Ishikawa (cell line): ENCODE data around the gene CELSR1.

Source experiments
- CEBPB ChIP-seq: IDR thresholded peaks from 2 replicates; pipeline ENCODE4 v1.6.1; 2012
- CREB1 ChIP-seq: IDR thresholded peaks from 2 replicates; pipeline ENCODE4 v1.6.1; 2012; ENCODE audit warnings: low read depth
- EGR1 ChIP-seq: IDR thresholded peaks from 2 replicates; pipeline ENCODE4 v1.6.1; 2012
- EP300 ChIP-seq: IDR thresholded peaks from 2 replicates; pipeline ENCODE4 v1.6.1; 2012; ENCODE audit warnings: borderline replicate concordance
- FOXM1 ChIP-seq: IDR thresholded peaks from 2 replicates; pipeline ENCODE4 v1.6.1; 2012; ENCODE audit warnings: low read depth, borderline replicate concordance
- MAX ChIP-seq: IDR thresholded peaks from 2 replicates; pipeline ENCODE4 v1.6.1; 2012
- NFIC ChIP-seq: IDR thresholded peaks from 2 replicates; pipeline ENCODE4 v1.6.1; 2012
- RAD21 ChIP-seq: IDR thresholded peaks from 2 replicates; pipeline ENCODE4 v1.6.1; 2012; ENCODE audit warnings: low read depth
- REST ChIP-seq: IDR thresholded peaks from 2 replicates; pipeline ENCODE4 v1.6.1; 2012; ENCODE audit warnings: low read depth, mild to moderate bottlenecking
- TAF1 ChIP-seq: IDR thresholded peaks from 2 replicates; pipeline ENCODE4 v1.6.1; 2012; ENCODE audit warnings: low read depth, mild to moderate bottlenecking
- TCF12 ChIP-seq: IDR thresholded peaks from 2 replicates; pipeline ENCODE4 v1.6.1; 2012; ENCODE audit warnings: low read depth
- TEAD4 ChIP-seq: IDR thresholded peaks from 2 replicates; pipeline ENCODE4 v1.6.1; 2012
- USF1 ChIP-seq: IDR thresholded peaks from 2 replicates; pipeline ENCODE4 v1.6.1; 2012
- YY1 ChIP-seq: IDR thresholded peaks from 2 replicates; pipeline ENCODE4 v1.6.1; 2012; ENCODE audit warnings: low read depth
- ZBTB7A ChIP-seq: IDR thresholded peaks from 2 replicates; pipeline ENCODE4 v1.6.1; 2012; ENCODE audit warnings: low read depth

CELSR1 gene

GRCh38 chr22:46354176-46354992 lies 183.0 kb downstream of the CELSR1 start:
- TF ChIP-seq TAF1 (no peak), ZBTB7A (no peak), YY1 (no peak), CREB1 (no peak), CEBPB (no peak), MAX (no peak), EP300 (no peak), EGR1 (no peak), USF1 (no peak), REST (no peak), RAD21 (no peak), FOXM1 (no peak), TEAD4 (no peak), NFIC (no peak), TCF12 (no peak)

- TF ChIP-seq MAX = no peak
These were observed 183.8 kb downstream of the CELSR1 start for GRCh38 chr22:46353483-46354105.

GRCh38 chr22:46352691-46353386 lies 184.6 kb downstream of the CELSR1 start:
- TF ChIP-seq TEAD4 = peak; percentile 81
- no peak for TF ChIP-seq ZBTB7A
- TF ChIP-seq RAD21 = peak; percentile 25; the same call in 1 of the 2 replicates
- peak; percentile 90 for TF ChIP-seq USF1
- peak; percentile 95 for TF ChIP-seq MAX
- TF ChIP-seq FOXM1 = no peak
- TF ChIP-seq NFIC = peak; percentile 54
- no peak for TF ChIP-seq CREB1
- peak; percentile 22; the same call in 1 of the 2 replicates for TF ChIP-seq TAF1
- peak; percentile 83 for TF ChIP-seq TCF12
- peak; percentile 66; the same call in 1 of the 2 replicates for TF ChIP-seq EP300
- TF ChIP-seq YY1 = 0 out of 2 replicates have a peak, but pooled peaks have one; percentile 4

- TF ChIP-seq RAD21 = no peak
- TF ChIP-seq REST = no peak
- TF ChIP-seq FOXM1 = no peak
- TF ChIP-seq EP300 = no peak
- no peak for TF ChIP-seq YY1
- TF ChIP-seq ZBTB7A = no peak
- no peak for TF ChIP-seq TEAD4
- no peak for TF ChIP-seq TCF12
- TF ChIP-seq NFIC = no peak
- no peak for TF ChIP-seq MAX
- TF ChIP-seq TAF1 = no peak
- no peak for TF ChIP-seq CREB1
- no peak for TF ChIP-seq CEBPB
- TF ChIP-seq EGR1 = no peak
- TF ChIP-seq USF1 = no peak
These were observed 185.1 kb downstream of the CELSR1 start for GRCh38 chr22:46352276-46352675.
